PC-3 (cell line): ENCODE measurements around the gene PRKD2. TPM values are rescaled to one million over a fixed set of nuclear protein-coding genes. Genes with fewer than 3 reads are reported as not detected.
"Not testable (repeated sequence)": the region's sequence is repeated elsewhere in the genome, so short reads cannot be mapped to it uniquely, and the experiment has no call there.

ENCODE experiments used
- ATAC-seq: fragments of 200-7000 bp; cut with Tn5 transposase; 2 replicates; pipeline ENCODE4 v1.9.1; 2020; ENCODE audit warnings: mild to moderate bottlenecking, moderate library complexity
- BruUV-seq: library from RNA; stranded (reverse); fragments of 400-500 nt; replicated peaks from 2 replicates; lab custom pipeline; 2021; lab: Mats Ljungman, UMichigan
- CTCF ChIA-PET: fragments of 300-600 bp; sonication (Branson Sonifier 250); formaldehyde crosslinking; loops from one replicate; lab custom pipeline; 2022; ENCODE audit warnings: antibody characterized with exemption; lab: Charles Lee
- POLR2A ChIA-PET: fragments of 300-600 bp; sonication (Branson Sonifier 250); formaldehyde crosslinking; loops from one replicate; lab custom pipeline; 2022; ENCODE audit warnings: antibody characterized with exemption; ENCODE audit not compliant: unreplicated experiment; lab: Charles Lee
- DNase-seq: peaks from one replicate; pipeline ENCODE4 v3.0.0-alpha.2; 2015
- H2AFZ ChIP-seq: fragments of 300-600 bp; sonication (generic); 2 replicates; pipeline ENCODE4 v1.6.0; 2016; ENCODE audit warnings: antibody characterized with exemption, low read length
- H3F3A ChIP-seq: fragments of 300-600 bp; sonication (generic); one replicate; pipeline ENCODE4 v1.6.0; 2017; ENCODE audit warnings: antibody characterized with exemption, low read length, control low read depth, mild to moderate bottlenecking; ENCODE audit not compliant: unreplicated experiment
- H3K27ac ChIP-seq: fragments of 300-600 bp; sonication (generic); 2 replicates; pipeline ENCODE4 v1.5.1; 2016; ENCODE audit warnings: mild to moderate bottlenecking, low read length
- H3K27me3 ChIP-seq: fragments of 300-600 bp; sonication (generic); 2 replicates; pipeline ENCODE4 v1.6.1; 2016; ENCODE audit warnings: low read length, mixed read lengths
- H3K36me3 ChIP-seq: fragments of 300-600 bp; sonication (generic); 2 replicates; pipeline ENCODE4 v1.6.1; 2016; ENCODE audit warnings: low read depth, mixed run types, low read length, mixed read lengths
- H3K4me1 ChIP-seq: fragments of 300-600 bp; sonication (generic); 2 replicates; pipeline ENCODE4 v1.5.1; 2016; ENCODE audit warnings: low read length; ENCODE audit not compliant: insufficient read depth
- H3K4me2 ChIP-seq: fragments of 300-600 bp; sonication (generic); 2 replicates; pipeline ENCODE4 v1.6.0; 2016; ENCODE audit warnings: low read length
- H3K4me3 ChIP-seq: fragments of 300-600 bp; sonication (generic); 2 replicates; pipeline ENCODE4 v1.5.1; 2016; ENCODE audit warnings: mild to moderate bottlenecking, low read length, mixed read lengths
- H3K79me2 ChIP-seq: fragments of 300-600 bp; sonication (generic); 2 replicates; pipeline ENCODE4 v1.6.1; 2017; ENCODE audit warnings: low read length, mixed read lengths
- H3K9ac ChIP-seq: fragments of 300-600 bp; sonication (generic); 2 replicates; pipeline ENCODE4 v1.6.0; 2016; ENCODE audit warnings: mild to moderate bottlenecking, low read length
- H3K9me2 ChIP-seq: fragments of 300-600 bp; sonication (generic); replicated peaks from 2 replicates; pipeline ENCODE4 v1.6.1; 2016; ENCODE audit warnings: mixed run types, low read length, mixed read lengths
- H3K9me3 ChIP-seq: fragments of 300-600 bp; sonication (generic); 2 replicates; pipeline ENCODE4 v1.6.1; 2016; ENCODE audit warnings: low read length, mixed read lengths
- H4K20me1 ChIP-seq: fragments of 300-600 bp; sonication (generic); 2 replicates; pipeline ENCODE4 v1.6.1; 2016; ENCODE audit warnings: low read length, mixed read lengths
- EZH2 ChIP-seq: fragments of 300-600 bp; sonication (generic); IDR thresholded peaks from one replicate; pipeline ENCODE4 v1.6.1; 2017; ENCODE audit warnings: antibody characterized with exemption, mild to moderate bottlenecking, low read length; ENCODE audit not compliant: unreplicated experiment
- EZH2phosphoT487 ChIP-seq: fragments of 300-600 bp; sonication (generic); IDR thresholded peaks from 2 replicates; pipeline ENCODE4 v1.6.1; 2018; ENCODE audit warnings: mild to moderate bottlenecking, antibody characterized with exemption, low read length, borderline replicate concordance
- intact Hi-C: fragments of 100-400 bp; cut with micrococcal nuclease; formaldehyde crosslinking; loops from 2 replicates; pipeline ENCODE4 v1.9.0; 2023
- total RNA-seq: library from RNA; depleted of rRNA; stranded (reverse); fragments of >200 nt; gene quantifications from 2 replicates; pipeline ENCODE4 v1.2.3, GENCODE V29; 2014
- TF ChIP-seq, protein P1 (sequence below): fragments of 300-600 bp; sonication (generic); conservative IDR thresholded peaks from 2 replicates; pipeline ENCODE4 v1.5.1; 2017; ENCODE audit warnings: antibody characterized with exemption, low read depth, mild to moderate bottlenecking, low read length

Gene PRKD2
- total RNA-seq, 1 experiment from 2014 or later = 24.1 TPM

DNA sequence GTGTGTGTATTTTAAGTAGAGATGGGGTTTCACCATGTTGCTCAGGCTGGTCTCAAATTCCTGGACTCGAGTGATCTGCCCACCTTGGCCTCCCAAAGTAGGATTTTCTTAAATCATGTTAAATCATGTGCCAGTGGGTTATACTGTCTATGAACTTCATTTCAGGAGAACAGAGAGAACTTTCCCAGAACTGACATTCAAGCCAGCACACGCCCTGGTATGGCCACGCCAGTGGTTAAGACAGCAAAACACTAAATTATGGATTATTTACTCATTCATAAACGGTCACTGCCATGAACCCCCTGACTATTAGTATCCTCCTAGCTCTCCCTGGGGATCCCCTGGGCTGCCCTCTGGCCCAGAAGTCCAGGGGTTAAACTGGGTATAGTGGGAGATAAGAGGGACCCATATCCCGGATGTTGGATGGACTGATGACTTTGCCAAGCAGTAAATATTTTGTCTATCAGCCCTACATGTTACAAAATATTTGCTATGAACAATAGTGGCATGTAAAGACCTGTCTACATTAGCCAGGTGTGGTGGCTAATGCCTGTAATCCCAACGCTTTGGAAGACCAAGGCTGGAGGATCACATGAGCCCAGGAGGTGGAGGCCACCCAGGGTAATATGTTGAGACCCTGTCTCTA, 45.5 kb upstream of the PRKD2 start:
- no peaks in the 10 kb centered on the region for H4K20me1 ChIP-seq
- no peaks in the 10 kb centered on the region for H3F3A ChIP-seq
- BruUV-seq = no TSS peak
- no peak overlapping the region for H3K27ac ChIP-seq
- ATAC-seq (no peak), DNase-seq (no peak)
- TF ChIP-seq EZH2 = no peak
- TF ChIP-seq EZH2phosphoT487 = no peak
- TF ChIP-seq, protein P1, sequence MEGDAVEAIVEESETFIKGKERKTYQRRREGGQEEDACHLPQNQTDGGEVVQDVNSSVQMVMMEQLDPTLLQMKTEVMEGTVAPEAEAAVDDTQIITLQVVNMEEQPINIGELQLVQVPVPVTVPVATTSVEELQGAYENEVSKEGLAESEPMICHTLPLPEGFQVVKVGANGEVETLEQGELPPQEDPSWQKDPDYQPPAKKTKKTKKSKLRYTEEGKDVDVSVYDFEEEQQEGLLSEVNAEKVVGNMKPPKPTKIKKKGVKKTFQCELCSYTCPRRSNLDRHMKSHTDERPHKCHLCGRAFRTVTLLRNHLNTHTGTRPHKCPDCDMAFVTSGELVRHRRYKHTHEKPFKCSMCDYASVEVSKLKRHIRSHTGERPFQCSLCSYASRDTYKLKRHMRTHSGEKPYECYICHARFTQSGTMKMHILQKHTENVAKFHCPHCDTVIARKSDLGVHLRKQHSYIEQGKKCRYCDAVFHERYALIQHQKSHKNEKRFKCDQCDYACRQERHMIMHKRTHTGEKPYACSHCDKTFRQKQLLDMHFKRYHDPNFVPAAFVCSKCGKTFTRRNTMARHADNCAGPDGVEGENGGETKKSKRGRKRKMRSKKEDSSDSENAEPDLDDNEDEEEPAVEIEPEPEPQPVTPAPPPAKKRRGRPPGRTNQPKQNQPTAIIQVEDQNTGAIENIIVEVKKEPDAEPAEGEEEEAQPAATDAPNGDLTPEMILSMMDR = no peak
- H3K79me2 ChIP-seq = no peaks in the 10 kb centered on the region
- H3K9me2 ChIP-seq = no peaks in the 10 kb centered on the region
- H3K4me2 ChIP-seq = no peak overlapping the region
- CTCF ChIA-PET = no interaction called here
- H3K9me3 ChIP-seq = no peaks in the 10 kb centered on the region
- no peak overlapping the region for H3K9ac ChIP-seq
- no peaks in the 10 kb centered on the region for H3K36me3 ChIP-seq
- intact Hi-C loops = no loop called here
- H2AFZ ChIP-seq = no peak overlapping the region
- H3K4me3 ChIP-seq = no peak overlapping the region
- no peaks in the 10 kb centered on the region for H3K4me1 ChIP-seq
- POLR2A ChIA-PET = no interaction called here
- H3K27me3 ChIP-seq = no peaks in the 10 kb centered on the region

- no TSS peak for BruUV-seq
- DNase-seq (no peak), ATAC-seq (no peak)
- TF ChIP-seq EZH2 (no peak), EZH2phosphoT487 (no peak)
- TF ChIP-seq, protein P1 = no peak
- CTCF ChIA-PET = no interaction called here
- no peak overlapping the region for H3K27ac ChIP-seq
- no peaks in the 10 kb centered on the region for H3K79me2 ChIP-seq
- POLR2A ChIA-PET = no interaction called here
- H3K9ac ChIP-seq = no peak overlapping the region
- intact Hi-C loops = no loop called here
- no peaks in the 10 kb centered on the region for H3K36me3 ChIP-seq
- no peaks in the 10 kb centered on the region for H3K9me2 ChIP-seq
- H4K20me1 ChIP-seq = no peaks in the 10 kb centered on the region
- H3K9me3 ChIP-seq = no peaks in the 10 kb centered on the region
- no peak overlapping the region for H2AFZ ChIP-seq
- no peaks in the 10 kb centered on the region for H3K4me1 ChIP-seq
- no peak overlapping the region for H3K4me2 ChIP-seq
- no peaks in the 10 kb centered on the region for H3K27me3 ChIP-seq
- no peak overlapping the region for H3K4me3 ChIP-seq
- H3F3A ChIP-seq = no peaks in the 10 kb centered on the region
Observed at GRCh38 chr19:46761418-46761831, 44.5 kb upstream of the PRKD2 start.

DNA sequence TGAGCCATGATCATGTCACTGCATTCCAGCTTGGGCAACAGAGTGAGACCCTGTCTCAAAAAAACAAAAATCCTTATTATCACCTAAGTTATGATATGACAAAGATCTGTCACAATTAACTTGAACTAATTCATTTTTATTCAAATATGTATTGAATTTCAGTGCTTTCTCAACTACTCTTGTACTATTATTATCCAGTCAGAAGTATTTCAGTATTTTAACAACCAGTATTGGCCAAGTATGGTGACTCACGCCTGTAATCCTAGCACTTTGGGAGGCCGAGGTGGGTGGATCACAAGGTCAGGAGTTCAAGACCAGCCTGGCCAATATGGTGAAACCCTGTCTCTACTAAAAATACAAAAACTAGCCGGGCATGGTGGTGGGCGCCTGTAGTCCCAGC, 44.0 kb upstream of the PRKD2 start:
- POLR2A ChIA-PET, intact Hi-C loops, H3K9me2 ChIP-seq, BruUV-seq, H3K79me2 ChIP-seq, H3K4me1 ChIP-seq, H3K4me2 ChIP-seq, H3K4me3 ChIP-seq, ATAC-seq, H3K36me3 ChIP-seq, H3K27me3 ChIP-seq, H3F3A ChIP-seq, H3K9me3 ChIP-seq, H4K20me1 ChIP-seq, H3K27ac ChIP-seq, H2AFZ ChIP-seq, DNase-seq, CTCF ChIA-PET, H3K9ac ChIP-seq: not testable (repeated sequence)
